ENCODE data around the gene C17orf78. TPM values are rescaled to one million over a fixed set of nuclear protein-coding genes. Genes with fewer than 3 reads are reported as not detected.

The C17orf78 gene
- not detected in 2 replicates for total RNA-seq

DNA sequence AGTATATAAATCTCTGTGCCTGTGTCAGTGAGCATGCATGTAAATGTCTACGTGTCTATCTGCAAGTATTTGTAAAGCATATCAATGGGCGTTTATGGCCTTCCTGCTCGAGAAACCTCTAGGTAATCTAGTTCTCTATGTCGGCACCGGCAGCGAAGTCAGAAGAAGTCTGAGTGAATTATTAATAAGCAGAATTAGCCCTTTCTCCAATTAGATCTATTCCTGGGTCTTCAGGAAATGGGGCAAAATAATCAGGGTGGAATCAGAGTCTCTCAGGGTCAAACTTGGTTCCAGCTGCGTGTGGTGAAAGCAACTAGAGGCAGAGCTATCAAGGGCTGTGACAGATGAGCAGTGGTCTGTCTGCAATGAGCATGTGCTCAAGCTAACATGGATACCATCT lies at the start of gene C17orf78:
C17orf78 (plus strand) TSS at position 280 of the 400 bp plus-strand sequence; CDS start at position 388, 108 bp downstream.

DNA sequence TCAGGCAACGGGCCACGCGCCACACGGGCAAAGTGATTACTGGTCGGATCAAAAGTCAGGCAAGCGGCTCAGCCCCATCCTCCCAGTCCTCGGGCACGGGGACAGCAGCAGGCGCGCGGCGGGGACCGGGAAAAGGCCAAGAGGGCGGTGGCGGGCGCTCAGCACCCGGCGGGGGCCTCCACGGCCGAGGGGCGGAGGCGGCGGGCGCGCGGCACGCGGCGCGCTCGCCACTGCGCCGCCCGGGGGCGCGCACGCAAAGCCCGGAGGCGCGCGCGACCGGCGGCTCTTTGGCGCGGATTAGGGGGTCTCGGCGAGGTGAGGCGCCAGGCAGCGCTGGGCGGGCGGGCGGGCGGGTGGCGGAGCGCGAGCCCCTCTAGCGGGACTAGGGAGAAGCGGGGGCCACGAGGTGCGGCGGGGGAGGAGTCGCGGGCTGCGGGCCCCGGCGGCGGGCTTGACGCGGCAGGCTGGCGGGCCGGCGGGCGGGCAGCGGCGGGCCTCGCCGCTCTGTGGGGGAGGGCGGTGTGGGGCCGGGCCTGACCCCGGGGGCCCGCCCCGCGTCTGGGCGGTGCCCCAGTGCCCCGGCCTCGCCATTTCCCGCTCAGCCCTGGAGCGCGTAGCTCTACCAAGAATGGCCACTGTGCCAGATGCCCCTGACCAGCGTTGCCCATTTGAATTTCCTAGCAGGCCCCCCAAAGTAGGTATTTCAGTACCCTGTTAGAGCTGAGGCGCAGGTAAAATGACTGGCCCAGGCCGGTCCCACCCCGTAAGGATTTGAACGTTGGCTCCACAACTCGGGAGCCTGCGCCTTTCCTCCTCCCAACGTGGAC lies 31.1 kb downstream of the C17orf78 start, which contains the start of the genes ACACA and TADA2A:
ACACA (minus strand) TSS at position 202 of the 827 bp plus-strand sequence. CDS start 537 bp downstream, outside the sequence.
TADA2A (plus strand) TSS at position 252 of the 827 bp plus-strand sequence. CDS start 4,480 bp downstream, outside the sequence.

Other genes with a start within 250 kb of the C17orf78 start
- gene ACACA, start 30.9 kb downstream of the C17orf78 start, total RNA-seq = 58.8 and 104 TPM in 2 replicates
- 17.9 and 19.0 TPM in 2 replicates for gene TADA2A, start 30.9 kb downstream of the C17orf78 start, total RNA-seq
- 43.9 and 46.1 TPM in 2 replicates for gene DUSP14, start 113.9 kb downstream of the C17orf78 start, total RNA-seq
- gene SYNRG, start 233.4 kb downstream of the C17orf78 start, total RNA-seq = 17.5 and 28.1 TPM in 2 replicates

Measured in smooth muscle cell of the umbilical artery (primary cell).